ENCODE results near the gene NFKBIB.
"Not testable (repeated sequence)": the region's sequence is repeated elsewhere in the genome, so short reads cannot be mapped to it uniquely, and the experiment has no call there.

Gene NFKBIB

GRCh38 chr19:38869836-38870607, 29.7 kb upstream of the NFKBIB start:
- Histone ChIP-seq H3K36me3 (ENCODE audit: insufficient read depth, insufficient read length, low read length) (no peaks in the 10 kb centered on the region), H3K27me3 (ENCODE audit: insufficient read depth, insufficient read length) (peaks cover 7% of the 10 kb centered on the region), H3K9me3 (ENCODE audit: insufficient read depth, low read length) (no peaks in the 10 kb centered on the region), H3K4me3 (ENCODE audit: insufficient read length, low read depth) (peak overlapping the region; percentile 34), H3K4me1 (ENCODE audit: insufficient read depth, insufficient read length) (peaks cover 4% of the 10 kb centered on the region), H3K9ac (ENCODE audit: insufficient read length, low read depth) (peak overlapping the region; percentile 64)
- DNase-seq (ENCODE audit: low read depth, low spot score), result no peak
- TF ChIP-seq YY1 (IDR thresholded peaks at IDR 0.05; ENCODE audit: insufficient read depth, insufficient read length), result no peak
- no peak for TF ChIP-seq SUZ12 (IDR thresholded peaks at IDR 0.05; ENCODE audit: extremely low read depth, insufficient read depth, insufficient read length)
- TF ChIP-seq ZNF274 (IDR thresholded peaks at IDR 0.05; ENCODE audit: low read depth, low read length), result no peak

DNA sequence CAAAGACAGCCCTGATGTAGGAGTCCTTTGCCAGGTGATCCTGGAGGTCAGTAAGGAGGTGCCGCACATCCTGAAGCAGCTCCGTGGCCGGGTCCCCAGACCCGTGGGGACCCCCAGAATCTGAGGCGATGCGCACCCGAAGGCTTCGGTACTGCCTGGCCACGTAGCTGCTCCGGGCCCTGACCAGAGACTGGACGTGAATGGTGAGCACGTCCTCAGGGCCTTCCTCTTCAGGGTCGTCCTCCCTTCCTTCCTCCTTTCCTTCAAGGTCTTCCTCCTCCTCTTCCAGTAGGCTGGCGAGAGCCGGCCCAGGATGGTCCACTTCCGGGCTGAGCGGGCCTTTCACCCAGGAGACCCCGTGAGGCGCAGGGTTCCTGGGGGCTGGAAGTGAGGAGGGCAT, 29.2 kb upstream of the NFKBIB start:
- no peak for TF ChIP-seq YY1 (IDR thresholded peaks at IDR 0.05; ENCODE audit: insufficient read depth, insufficient read length)
- no peak for TF ChIP-seq SUZ12 (IDR thresholded peaks at IDR 0.05; ENCODE audit: extremely low read depth, insufficient read depth, insufficient read length)
- no peak for TF ChIP-seq ZNF274 (IDR thresholded peaks at IDR 0.05; ENCODE audit: low read depth, low read length)
- Histone ChIP-seq H3K36me3 (ENCODE audit: insufficient read depth, insufficient read length, low read length) (no peaks in the 10 kb centered on the region), H3K27me3 (ENCODE audit: insufficient read depth, insufficient read length) (peaks cover 7% of the 10 kb centered on the region), H3K4me1 (ENCODE audit: insufficient read depth, insufficient read length) (peaks cover 4% of the 10 kb centered on the region), H3K4me3 (ENCODE audit: insufficient read length, low read depth) (peak overlapping the region; percentile 34), H3K9me3 (ENCODE audit: insufficient read depth, low read length) (no peaks in the 10 kb centered on the region), H3K9ac (ENCODE audit: insufficient read length, low read depth) (peak overlapping the region; percentile 54)
- no peak for DNase-seq (ENCODE audit: low read depth, low spot score)

GRCh38 chr19:38873400-38873799, 26.4 kb upstream of the NFKBIB start:
- not testable (repeated sequence) for H3K9me3 ChIP-seq (ENCODE audit: insufficient read depth, low read length); H3K27me3 ChIP-seq (ENCODE audit: insufficient read depth, insufficient read length); H3K9ac ChIP-seq (ENCODE audit: insufficient read length, low read depth); H3K4me3 ChIP-seq (ENCODE audit: insufficient read length, low read depth); H3K4me1 ChIP-seq (ENCODE audit: insufficient read depth, insufficient read length); H3K36me3 ChIP-seq (ENCODE audit: insufficient read depth, insufficient read length, low read length); DNase-seq (ENCODE audit: low read depth, low spot score)

DNA sequence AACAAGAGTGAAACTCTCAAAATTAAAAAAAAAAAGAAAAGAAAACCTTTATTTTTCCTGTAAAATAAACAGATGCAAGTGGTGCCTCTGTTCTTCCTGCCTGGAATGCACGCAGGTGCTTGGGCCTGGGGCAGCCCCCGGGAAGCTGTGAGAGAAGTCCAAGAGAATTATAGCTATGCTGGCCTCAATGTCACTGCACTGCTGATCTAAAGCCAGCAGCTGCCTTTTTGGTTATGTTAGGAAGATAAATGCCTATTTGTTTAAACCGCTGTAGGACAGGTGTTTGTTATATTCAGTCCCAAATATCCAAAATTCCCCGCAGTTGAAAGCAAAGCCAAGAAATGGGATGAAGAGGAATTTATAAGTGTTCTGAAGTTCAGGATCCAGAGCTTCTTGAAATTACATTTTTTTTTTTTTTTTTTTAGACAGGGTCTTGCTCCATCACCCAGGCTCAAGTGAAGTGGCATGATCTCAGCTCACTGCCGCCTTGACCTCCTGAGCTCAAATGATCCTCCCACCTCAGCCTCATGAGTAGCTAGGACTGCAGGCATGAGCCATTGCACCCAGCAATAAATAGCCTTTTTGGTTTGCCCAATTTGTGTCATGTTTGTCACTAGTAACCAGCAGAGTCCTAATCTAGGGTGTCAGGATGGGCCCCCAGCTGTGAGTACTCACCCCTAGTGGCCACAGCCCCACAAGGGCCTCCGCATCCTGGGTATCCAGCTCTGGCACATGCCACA, 23.9 kb upstream of the NFKBIB start:
- H3K4me1 ChIP-seq (ENCODE audit: insufficient read depth, insufficient read length), result peaks cover 7% of the 10 kb centered on the region
- H3K4me3 ChIP-seq (ENCODE audit: insufficient read length, low read depth), result no peak overlapping the region
- no peaks in the 10 kb centered on the region for H3K9me3 ChIP-seq (ENCODE audit: insufficient read depth, low read length)
- no peaks in the 10 kb centered on the region for H3K36me3 ChIP-seq (ENCODE audit: insufficient read depth, insufficient read length, low read length)
- no peak overlapping the region for H3K9ac ChIP-seq (ENCODE audit: insufficient read length, low read depth)
- TF ChIP-seq SUZ12 (IDR thresholded peaks at IDR 0.05; ENCODE audit: extremely low read depth, insufficient read depth, insufficient read length) (no peak), YY1 (IDR thresholded peaks at IDR 0.05; ENCODE audit: insufficient read depth, insufficient read length) (no peak), ZNF274 (IDR thresholded peaks at IDR 0.05; ENCODE audit: low read depth, low read length) (no peak)
- DNase-seq (ENCODE audit: low read depth, low spot score), result no peak
- no peaks in the 10 kb centered on the region for H3K27me3 ChIP-seq (ENCODE audit: insufficient read depth, insufficient read length)

DNA sequence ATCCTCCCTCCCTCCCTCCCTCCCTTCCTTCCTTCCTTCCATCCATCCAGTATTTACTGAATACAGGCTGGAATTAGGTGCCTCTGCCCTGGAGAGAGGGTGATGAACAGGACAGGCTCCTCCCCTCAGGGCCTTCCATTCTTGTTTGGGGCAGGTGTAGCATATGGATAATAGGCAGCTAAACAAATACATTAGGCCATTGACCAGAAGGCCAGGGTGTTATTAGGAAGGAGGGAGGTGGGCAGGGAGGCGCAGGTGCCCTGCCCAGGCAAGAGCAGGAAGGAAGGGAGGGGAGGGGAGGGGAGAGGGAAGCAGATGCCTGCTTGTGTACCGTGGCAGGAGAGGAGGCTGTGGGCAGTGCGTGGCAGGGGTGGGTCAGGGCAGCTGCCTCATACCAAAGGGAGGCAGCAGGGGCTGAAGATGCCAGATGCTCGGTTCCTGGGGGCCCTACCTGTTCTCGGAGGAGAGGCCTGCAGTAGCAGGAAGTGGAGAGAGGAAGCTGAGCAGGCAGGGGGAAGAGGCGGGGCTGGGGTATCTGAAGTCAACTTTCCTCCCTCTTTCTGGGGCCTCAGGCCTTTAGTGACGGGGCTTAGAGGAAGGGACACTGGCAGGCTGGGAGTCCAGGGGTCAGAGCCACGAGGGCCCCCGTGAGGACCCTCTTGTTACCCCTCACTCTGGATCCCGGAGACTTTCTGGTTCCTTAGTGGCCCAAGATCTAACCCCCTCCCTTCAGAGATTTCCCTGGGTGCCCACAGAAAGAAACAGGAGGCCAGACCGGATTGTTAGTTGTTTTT, 21.8 kb upstream of the NFKBIB start, which contains the start of gene RINL:
Gene RINL, minus strand, starts transcription at position 495 of the 794 bp plus-strand sequence. CDS start 1,533 bp downstream, outside the sequence.
- no peaks in the 10 kb centered on the region for H3K9me3 ChIP-seq (ENCODE audit: insufficient read depth, low read length)
- H3K36me3 ChIP-seq (ENCODE audit: insufficient read depth, insufficient read length, low read length), result no peaks in the 10 kb centered on the region
- no peak for DNase-seq (ENCODE audit: low read depth, low spot score)
- H3K4me3 ChIP-seq (ENCODE audit: insufficient read length, low read depth), result no peak within 1 kb of the TSS
- no peaks in the 10 kb centered on the region for H3K27me3 ChIP-seq (ENCODE audit: insufficient read depth, insufficient read length)
- H3K9ac ChIP-seq (ENCODE audit: insufficient read length, low read depth), result no peak within 1 kb of the TSS
- TF ChIP-seq YY1 (IDR thresholded peaks at IDR 0.05; ENCODE audit: insufficient read depth, insufficient read length), result no peak
- TF ChIP-seq SUZ12 (IDR thresholded peaks at IDR 0.05; ENCODE audit: extremely low read depth, insufficient read depth, insufficient read length), result no peak
- TF ChIP-seq ZNF274 (IDR thresholded peaks at IDR 0.05; ENCODE audit: low read depth, low read length), result no peak
- peaks cover 9% of the 10 kb centered on the region for H3K4me1 ChIP-seq (ENCODE audit: insufficient read depth, insufficient read length)

GRCh38 chr19:38878575-38879399, 21.0 kb upstream of the NFKBIB start:
- Histone ChIP-seq H3K4me3 (ENCODE audit: insufficient read length, low read depth) (no peak overlapping the region), H3K9me3 (ENCODE audit: insufficient read depth, low read length) (no peaks in the 10 kb centered on the region), H3K27me3 (ENCODE audit: insufficient read depth, insufficient read length) (no peaks in the 10 kb centered on the region), H3K4me1 (ENCODE audit: insufficient read depth, insufficient read length) (peaks cover 9% of the 10 kb centered on the region), H3K36me3 (ENCODE audit: insufficient read depth, insufficient read length, low read length) (no peaks in the 10 kb centered on the region), H3K9ac (ENCODE audit: insufficient read length, low read depth) (no peak overlapping the region)
- TF ChIP-seq ZNF274 (IDR thresholded peaks at IDR 0.05; ENCODE audit: low read depth, low read length) (no peak), SUZ12 (IDR thresholded peaks at IDR 0.05; ENCODE audit: extremely low read depth, insufficient read depth, insufficient read length) (no peak), YY1 (IDR thresholded peaks at IDR 0.05; ENCODE audit: insufficient read depth, insufficient read length) (no peak)
- no peak for DNase-seq (ENCODE audit: low read depth, low spot score)
